HL-60 (cell line): Measurements from ENCODE around the gene CAPRIN2.

ENCODE experiments used
- DNase-seq, 2 experiments: peaks; one replicate each; pipeline ENCODE4 v3.0.0-alpha.2; 2010 to 2020; ENCODE audit warnings: low read depth in 1 of 2, low spot score in 1 of 2
- H3K27ac ChIP-seq: fragments of 250-450 bp; sonication (Bioruptor Pico); replicated peaks from 2 replicates; pipeline ENCODE4 v1.5.1; 2020; ENCODE audit warnings: mild to moderate bottlenecking, moderate library complexity
- H3K27me3 ChIP-seq: fragments of 250-450 bp; sonication (Bioruptor Pico); 2 replicates; pipeline ENCODE4 v1.5.1; 2021; ENCODE audit warnings: mild to moderate bottlenecking, moderate library complexity; ENCODE audit not compliant: insufficient read depth, poor library complexity, severe bottlenecking
- H3K4me3 ChIP-seq: replicated peaks from 2 replicates; pipeline ENCODE4 v1.5.1; 2011; ENCODE audit warnings: mild to moderate bottlenecking, control low read depth, low read length; ENCODE audit not compliant: insufficient read depth
- CTCF ChIP-seq: IDR thresholded peaks from one replicate; pipeline ENCODE4 v1.5.1; 2011; ENCODE audit warnings: low read length, control low read depth, inconsistent platforms; ENCODE audit not compliant: insufficient read depth
- GABPA ChIP-seq: IDR thresholded peaks from 2 replicates; pipeline ENCODE4 v1.6.1; 2012; ENCODE audit warnings: low read depth
- POLR2AphosphoS5 ChIP-seq: IDR thresholded peaks from 2 replicates; pipeline ENCODE4 v1.6.1; 2012; ENCODE audit warnings: low read depth
- REST ChIP-seq: IDR thresholded peaks from 2 replicates; pipeline ENCODE4 v1.6.1; 2012; ENCODE audit warnings: low read depth; ENCODE audit not compliant: insufficient replicate concordance
- SPI1 ChIP-seq: IDR thresholded peaks from 2 replicates; pipeline ENCODE4 v1.6.1; 2012; ENCODE audit warnings: low read depth, mild to moderate bottlenecking, borderline replicate concordance
- long read RNA-seq: library from polyadenylated mRNA; unstranded; transcript quantifications from one replicate; pipeline ENCODE4 v2.0.0, GENCODE V29; 2020

Gene CAPRIN2
- long read RNA-seq, partial matches to known transcripts: 2 of 20 reads
- long read RNA-seq, other reads (novel, unspliced or antisense): 18 of 20 reads

- Histone ChIP-seq H3K27ac (peak within 1 kb of the TSS; percentile 30; the same call in 1 of the 2 replicates), H3K4me3 (peak within 1 kb of the TSS; percentile 86), H3K27me3 (no peaks in the 10 kb centered on the region)
- TF ChIP-seq POLR2AphosphoS5 (peak; percentile 64; the same call in 1 of the 2 replicates), GABPA (peak; percentile 63), CTCF (no peak), SPI1 (no peak), REST (no peak)
- DNase-seq: peak; percentile 56 to 91
Observed at GRCh38 chr12:30754750-30755394, at the start of gene CAPRIN2. Gene CAPRIN2, minus strand, starts transcription at chr12:30754951. Its CDS starts 1,431 bp downstream, at chr12:30753520.

GRCh38 chr12:30797689-30798088, 42.9 kb upstream of the CAPRIN2 start:
- TF ChIP-seq GABPA (no peak), CTCF (no peak), POLR2AphosphoS5 (no peak), SPI1 (no peak), REST (no peak)
- no peak for DNase-seq
- no peak overlapping the region for H3K27ac ChIP-seq

GRCh38 chr12:30796891-30797371, 42.2 kb upstream of the CAPRIN2 start:
- Histone ChIP-seq H3K27me3 (peaks cover 24% of the 10 kb centered on the region), H3K4me3 (no peak overlapping the region), H3K27ac (no peak overlapping the region)
- TF ChIP-seq GABPA (no peak), REST (no peak), SPI1 (no peak), CTCF (no peak), POLR2AphosphoS5 (no peak)
- no peak for DNase-seq

More at GRCh38 chr12:30797689-30798088, 42.9 kb upstream of the CAPRIN2 start:
- Histone ChIP-seq H3K4me3 (no peak overlapping the region), H3K27me3 (peaks cover 24% of the 10 kb centered on the region)
